SJSA1 (cell line): ENCODE data around the gene HS3ST4. TPM values are rescaled to one million over a fixed set of nuclear protein-coding genes. Genes with fewer than 3 reads are reported as not detected.

Experiments used
- DNase-seq, 2 experiments: peaks; one replicate each; pipeline ENCODE4 v3.0.0-alpha.2; 2015 to 2020; ENCODE audit warnings: low spot score in 2 of 2, low read depth in 1 of 2
- H3K27ac ChIP-seq: fragments of 250-450 bp; sonication (Bioruptor Pico); 2 replicates; pipeline ENCODE4 v1.5.1; 2020; ENCODE audit warnings: mild to moderate bottlenecking, moderate library complexity
- H3K27me3 ChIP-seq: fragments of 250-450 bp; sonication (Bioruptor Pico); replicated peaks from 2 replicates; pipeline ENCODE4 v1.5.1; 2020; ENCODE audit warnings: mild to moderate bottlenecking, moderate library complexity
- H3K36me3 ChIP-seq: fragments of 250-450 bp; sonication (Bioruptor Pico); 2 replicates; pipeline ENCODE4 v1.5.1; 2020; ENCODE audit warnings: mild to moderate bottlenecking
- H3K4me1 ChIP-seq: fragments of 250-450 bp; sonication (Bioruptor Pico); replicated peaks from 2 replicates; pipeline ENCODE4 v1.6.1; 2021; ENCODE audit warnings: mild to moderate bottlenecking
- H3K4me3 ChIP-seq: fragments of 250-450 bp; sonication (Bioruptor Pico); 2 replicates; pipeline ENCODE4 v1.5.1; 2020; ENCODE audit warnings: mild to moderate bottlenecking
- H3K9me3 ChIP-seq: fragments of 250-450 bp; sonication (Bioruptor Pico); replicated peaks from 2 replicates; pipeline ENCODE4 v1.5.1; 2020; ENCODE audit warnings: mild to moderate bottlenecking
- total RNA-seq: library from RNA; depleted of rRNA; stranded (reverse); fragments of >200 nt; shearing (Covaris generic); gene quantifications from 2 replicates; pipeline ENCODE4 v1.2.3, GENCODE V29; 2014

Gene HS3ST4
- total RNA-seq, 1 experiment from 2014 or later = not detected

DNA sequence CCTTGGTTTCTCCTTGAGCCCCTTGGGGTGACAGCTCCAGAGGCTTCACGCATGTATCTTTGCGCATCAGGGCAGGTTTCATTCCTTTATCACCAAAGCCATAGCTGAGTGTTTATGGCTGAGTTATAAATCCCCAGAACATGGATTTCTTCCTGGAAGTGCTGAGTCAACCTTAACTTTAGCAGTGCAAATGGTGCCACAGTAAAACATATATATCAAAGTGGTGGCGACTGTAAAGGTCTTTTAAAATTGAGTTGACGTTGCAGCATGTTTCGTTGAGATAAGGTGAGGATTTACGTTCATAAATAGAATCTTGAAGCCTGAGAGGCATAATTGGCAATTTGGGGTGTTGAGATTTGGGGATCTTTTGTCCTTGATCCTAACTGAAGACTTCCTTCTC is 214.1 kb downstream of the HS3ST4 start:
- H3K9me3 ChIP-seq = no peaks in the 10 kb centered on the region
- H3K27me3 ChIP-seq = 0 out of 2 replicates have a peak, but pooled peaks cover 2% of the 10 kb centered on the region
- no peak overlapping the region for H3K4me3 ChIP-seq
- no peak for DNase-seq
- no peaks in the 10 kb centered on the region for H3K4me1 ChIP-seq
- no peak overlapping the region for H3K27ac ChIP-seq
- no peaks in the 10 kb centered on the region for H3K36me3 ChIP-seq

- no peaks in the 10 kb centered on the region for H3K4me1 ChIP-seq
- no peak overlapping the region for H3K4me3 ChIP-seq
- H3K27ac ChIP-seq = no peak overlapping the region
- no peaks in the 10 kb centered on the region for H3K9me3 ChIP-seq
- H3K27me3 ChIP-seq = 0 out of 2 replicates have a peak, but pooled peaks cover 2% of the 10 kb centered on the region
- H3K36me3 ChIP-seq = no peaks in the 10 kb centered on the region
- no peak for DNase-seq
Measured at GRCh38 chr16:25910971-25911370, 219.2 kb downstream of the HS3ST4 start.

- H3K27me3 ChIP-seq = no peaks in the 10 kb centered on the region
- H3K9me3 ChIP-seq = no peaks in the 10 kb centered on the region
- no peak overlapping the region for H3K4me3 ChIP-seq
- DNase-seq = no peak
- no peaks in the 10 kb centered on the region for H3K36me3 ChIP-seq
- no peak overlapping the region for H3K27ac ChIP-seq
- no peaks in the 10 kb centered on the region for H3K4me1 ChIP-seq
Measured at GRCh38 chr16:25912321-25912720, 220.6 kb downstream of the HS3ST4 start.

DNA sequence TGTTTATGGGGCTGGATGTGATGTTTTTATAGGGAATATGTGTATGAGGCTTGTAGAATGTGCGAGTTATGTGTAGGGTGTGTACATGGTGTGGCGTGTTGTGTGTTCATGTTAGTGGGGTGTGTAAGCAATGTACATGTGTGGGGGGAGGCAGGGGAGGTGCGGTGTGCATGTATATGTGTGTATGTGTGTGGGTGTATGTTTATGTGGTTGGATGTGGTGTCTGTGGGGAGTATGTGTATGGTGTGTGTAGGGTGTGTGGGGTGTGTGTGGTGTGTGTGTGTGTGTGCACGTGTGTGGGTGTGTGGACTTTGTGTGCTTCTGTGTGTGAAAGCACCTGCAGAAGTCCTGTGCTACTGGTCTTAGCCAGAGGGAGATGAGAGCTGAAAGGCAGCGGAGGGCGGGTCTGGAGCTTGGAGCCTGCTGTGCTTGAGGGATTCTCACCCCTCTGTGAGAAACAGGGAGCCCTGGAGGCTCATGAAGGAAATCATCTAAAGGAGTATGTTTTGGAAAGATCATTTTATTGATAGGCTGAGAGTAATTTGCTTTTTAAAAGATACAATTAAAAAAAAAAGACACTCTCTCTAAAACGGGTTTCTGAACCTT is 222.7 kb downstream of the HS3ST4 start:
- DNase-seq = no peak
- Histone ChIP-seq H3K27me3 (no peaks in the 10 kb centered on the region), H3K4me3 (no peak overlapping the region), H3K27ac (no peak overlapping the region), H3K9me3 (no peaks in the 10 kb centered on the region), H3K4me1 (no peaks in the 10 kb centered on the region), H3K36me3 (no peaks in the 10 kb centered on the region)

GRCh38 chr16:25916037-25916436 is 224.3 kb downstream of the HS3ST4 start:
- Histone ChIP-seq H3K27me3 (no peaks in the 10 kb centered on the region), H3K4me3 (no peak overlapping the region), H3K36me3 (no peaks in the 10 kb centered on the region), H3K9me3 (no peaks in the 10 kb centered on the region), H3K27ac (no peak overlapping the region), H3K4me1 (no peaks in the 10 kb centered on the region)
- DNase-seq = no peak

GRCh38 chr16:25922438-25922837 is 230.7 kb downstream of the HS3ST4 start:
- H3K4me3 ChIP-seq = no peak overlapping the region
- no peak overlapping the region for H3K27ac ChIP-seq
- DNase-seq = no peak
- no peaks in the 10 kb centered on the region for H3K9me3 ChIP-seq
- no peaks in the 10 kb centered on the region for H3K36me3 ChIP-seq
- no peaks in the 10 kb centered on the region for H3K4me1 ChIP-seq
- no peaks in the 10 kb centered on the region for H3K27me3 ChIP-seq

GRCh38 chr16:25925421-25925820 is 233.7 kb downstream of the HS3ST4 start:
- Histone ChIP-seq H3K27ac (no peak overlapping the region), H3K9me3 (no peaks in the 10 kb centered on the region), H3K27me3 (no peaks in the 10 kb centered on the region), H3K4me3 (no peak overlapping the region), H3K4me1 (no peaks in the 10 kb centered on the region), H3K36me3 (no peaks in the 10 kb centered on the region)
- DNase-seq = no peak

- Histone ChIP-seq H3K27ac (no peak overlapping the region), H3K9me3 (no peaks in the 10 kb centered on the region), H3K36me3 (no peaks in the 10 kb centered on the region), H3K27me3 (no peaks in the 10 kb centered on the region), H3K4me1 (no peaks in the 10 kb centered on the region), H3K4me3 (no peak overlapping the region)
- DNase-seq = no peak
Measured at GRCh38 chr16:25931473-25932035, 239.8 kb downstream of the HS3ST4 start.

- no peaks in the 10 kb centered on the region for H3K36me3 ChIP-seq
- peak in 1 of 2 experiments; percentile 2 for DNase-seq
- H3K4me3 ChIP-seq = no peak overlapping the region
- H3K27me3 ChIP-seq = no peaks in the 10 kb centered on the region
- H3K9me3 ChIP-seq = no peaks in the 10 kb centered on the region
- H3K27ac ChIP-seq = no peak overlapping the region
- H3K4me1 ChIP-seq = no peaks in the 10 kb centered on the region
Measured at GRCh38 chr16:25941800-25942499, 250.2 kb downstream of the HS3ST4 start.

- DNase-seq = no peak
- no peaks in the 10 kb centered on the region for H3K9me3 ChIP-seq
- no peak overlapping the region for H3K27ac ChIP-seq
- H3K27me3 ChIP-seq = no peaks in the 10 kb centered on the region
- H3K4me1 ChIP-seq = no peaks in the 10 kb centered on the region
- H3K36me3 ChIP-seq = no peaks in the 10 kb centered on the region
- no peak overlapping the region for H3K4me3 ChIP-seq
Measured at GRCh38 chr16:25950586-25951281, 259.0 kb downstream of the HS3ST4 start.

DNA sequence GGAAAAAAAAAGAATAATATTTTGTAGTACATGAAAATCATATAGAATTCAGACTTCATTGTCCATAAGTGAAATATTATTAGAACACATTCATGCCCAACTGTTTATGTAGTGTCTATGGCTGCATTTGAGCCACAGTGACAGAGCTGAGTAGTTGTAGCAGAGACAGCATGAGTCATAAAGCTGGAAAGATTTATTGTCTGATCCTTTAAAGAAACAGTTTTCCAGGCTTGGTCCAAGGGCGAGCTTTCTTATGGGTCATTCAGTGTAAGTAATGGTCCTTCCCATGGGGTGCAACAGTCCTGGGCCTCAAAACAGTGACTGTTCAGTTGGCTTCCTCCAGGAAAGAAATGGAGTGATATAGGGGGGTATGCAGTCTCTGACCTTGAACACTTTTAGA is 260.2 kb downstream of the HS3ST4 start:
- no peak overlapping the region for H3K27ac ChIP-seq
- no peaks in the 10 kb centered on the region for H3K4me1 ChIP-seq
- no peak for DNase-seq
- H3K9me3 ChIP-seq = no peaks in the 10 kb centered on the region
- no peak overlapping the region for H3K4me3 ChIP-seq
- no peaks in the 10 kb centered on the region for H3K36me3 ChIP-seq
- H3K27me3 ChIP-seq = no peaks in the 10 kb centered on the region

GRCh38 chr16:25952983-25953382 is 261.2 kb downstream of the HS3ST4 start:
- Histone ChIP-seq H3K9me3 (no peaks in the 10 kb centered on the region), H3K36me3 (no peaks in the 10 kb centered on the region), H3K27me3 (no peaks in the 10 kb centered on the region), H3K4me1 (no peaks in the 10 kb centered on the region), H3K27ac (no peak overlapping the region), H3K4me3 (no peak overlapping the region)
- no peak for DNase-seq

- Histone ChIP-seq H3K4me1 (no peaks in the 10 kb centered on the region), H3K9me3 (no peaks in the 10 kb centered on the region), H3K4me3 (no peak overlapping the region), H3K27ac (no peak overlapping the region), H3K27me3 (no peaks in the 10 kb centered on the region), H3K36me3 (no peaks in the 10 kb centered on the region)
- no peak for DNase-seq
Measured at GRCh38 chr16:25957707-25958106, 265.9 kb downstream of the HS3ST4 start.

GRCh38 chr16:25959221-25959620 is 267.5 kb downstream of the HS3ST4 start:
- H3K4me3 ChIP-seq = no peak overlapping the region
- H3K36me3 ChIP-seq = no peaks in the 10 kb centered on the region
- no peak for DNase-seq
- H3K9me3 ChIP-seq = no peaks in the 10 kb centered on the region
- H3K27me3 ChIP-seq = no peaks in the 10 kb centered on the region
- H3K27ac ChIP-seq = no peak overlapping the region
- H3K4me1 ChIP-seq = no peaks in the 10 kb centered on the region
